HFFc6 (cell line): ENCODE measurements around the gene NT5DC2. TPM values are rescaled to one million over a fixed set of nuclear protein-coding genes. Genes with fewer than 3 reads are reported as not detected.

Experiments
- DNase-seq: peaks from one replicate; pipeline ENCODE4 v3.0.0-alpha.2; 2018
- H3K27ac Mint-ChIP-seq: 2 replicates; pipeline ENCODE4 v1.8.0; 2020; ENCODE audit warnings: mild to moderate bottlenecking, mixed read lengths
- H3K27me3 Mint-ChIP-seq: 2 replicates; pipeline ENCODE4 v1.8.0; 2021; ENCODE audit warnings: mild to moderate bottlenecking, moderate library complexity, mixed read lengths; ENCODE audit not compliant: insufficient read depth
- H3K36me3 Mint-ChIP-seq: 2 replicates; pipeline ENCODE4 v1.8.0; 2021; ENCODE audit warnings: low read depth, mixed read lengths
- H3K4me1 Mint-ChIP-seq: 2 replicates; pipeline ENCODE4 v1.8.0; 2020; ENCODE audit warnings: low read depth, mixed read lengths
- H3K4me3 Mint-ChIP-seq: 2 replicates; pipeline ENCODE4 v1.8.0; 2020; ENCODE audit warnings: mild to moderate bottlenecking, moderate library complexity, mixed read lengths
- H3K9me3 Mint-ChIP-seq: 2 replicates; pipeline ENCODE4 v1.8.0; 2020; ENCODE audit warnings: mild to moderate bottlenecking, mixed read lengths
- CTCF ChIP-seq: fragments of 200-600 bp; sonication (generic); IDR thresholded peaks from 2 replicates; pipeline ENCODE4 v1.5.0; 2021; ENCODE audit warnings: antibody characterized with exemption, mild to moderate bottlenecking
- total RNA-seq, 6 experiments: library from RNA; stranded (reverse); fragmentation: NEBNext Ultra II Directional; extraction: Animal tissue kit (Norgen Biotek cat#: 25700); gene quantifications; 2 replicates in 1 of 6; 3 replicates in 5 of 6; pipeline ENCODE4 v1.2.3, GENCODE V29; 2021

Gene NT5DC2
- total RNA-seq, 6 experiments from 2014 or later = 156 to 198 (median 183) TPM

- Mint-ChIP-seq H3K9me3 (no peaks in the 10 kb centered on the region), H3K36me3 (peaks cover 33% of the 10 kb centered on the region)
Observed at GRCh38 chr3:52563984-52564383, 30.3 kb upstream of the NT5DC2 start.

GRCh38 chr3:52561028-52561747 is 27.5 kb upstream of the NT5DC2 start:
- no peak for DNase-seq
- no peak for TF ChIP-seq CTCF
- H3K27me3 Mint-ChIP-seq = no peaks in the 10 kb centered on the region; the same call in 1 of the 2 replicates
- H3K36me3 Mint-ChIP-seq = peaks cover 31% of the 10 kb centered on the region
- no peaks in the 10 kb centered on the region for H3K9me3 Mint-ChIP-seq
- peaks cover 29% of the 10 kb centered on the region for H3K4me1 Mint-ChIP-seq
- H3K4me3 Mint-ChIP-seq = no peak overlapping the region
- peak overlapping the region; percentile 30; the same call in 1 of the 2 replicates for H3K27ac Mint-ChIP-seq

More at GRCh38 chr3:52563984-52564383, 30.3 kb upstream of the NT5DC2 start:
- Mint-ChIP-seq H3K27me3 (no peaks in the 10 kb centered on the region; the same call in 1 of the 2 replicates), H3K4me1 (peaks cover 27% of the 10 kb centered on the region), H3K4me3 (no peak overlapping the region), H3K27ac (peak overlapping the region; percentile 3; the same call in 1 of the 2 replicates)
- TF ChIP-seq CTCF = no peak
- DNase-seq = no peak

- H3K4me1 Mint-ChIP-seq = peaks cover 40% of the 10 kb centered on the region
- no peaks in the 10 kb centered on the region; the same call in 1 of the 2 replicates for H3K27me3 Mint-ChIP-seq
- no peak overlapping the region for H3K27ac Mint-ChIP-seq
- H3K9me3 Mint-ChIP-seq = no peaks in the 10 kb centered on the region
- no peak overlapping the region for H3K4me3 Mint-ChIP-seq
- no peak for DNase-seq
- no peak for TF ChIP-seq CTCF
- peaks cover 34% of the 10 kb centered on the region for H3K36me3 Mint-ChIP-seq
Observed at GRCh38 chr3:52558436-52558835, 24.8 kb upstream of the NT5DC2 start.

- TF ChIP-seq CTCF = no peak
- H3K4me1 Mint-ChIP-seq = peaks cover 41% of the 10 kb centered on the region
- DNase-seq = no peak
- H3K4me3 Mint-ChIP-seq = no peak overlapping the region
- peaks cover 24% of the 10 kb centered on the region for H3K36me3 Mint-ChIP-seq
- no peaks in the 10 kb centered on the region for H3K9me3 Mint-ChIP-seq
- H3K27ac Mint-ChIP-seq = peak overlapping the region; percentile 44
- no peaks in the 10 kb centered on the region; the same call in 1 of the 2 replicates for H3K27me3 Mint-ChIP-seq
Observed at GRCh38 chr3:52557011-52557960, 23.6 kb upstream of the NT5DC2 start.

GRCh38 chr3:52555056-52555455 is 21.4 kb upstream of the NT5DC2 start:
- Mint-ChIP-seq H3K9me3 (no peaks in the 10 kb centered on the region), H3K27ac (peak overlapping the region; percentile 40)

More at GRCh38 chr3:52555056-52555455, 21.4 kb upstream of the NT5DC2 start:
- Mint-ChIP-seq H3K36me3 (peaks cover 20% of the 10 kb centered on the region), H3K27me3 (no peaks in the 10 kb centered on the region; the same call in 1 of the 2 replicates), H3K4me3 (no peak overlapping the region), H3K4me1 (peaks cover 31% of the 10 kb centered on the region)
- no peak for DNase-seq
- TF ChIP-seq CTCF = no peak
